ENCODE results near the gene STARD3.
A peak's percentile ranks its signal among the peaks of the same experiment; 100 is the strongest.

Gene STARD3

GRCh38 chr17:39628655-39629493 lies 8.1 kb upstream of the STARD3 start:
- Histone ChIP-seq H3K27me3 (ENCODE audit: control insufficient read depth in 2 of 2, insufficient read depth in 2 of 2, low read length in 2 of 2) (peaks cover 0 to 10% of the 10 kb centered on the region in 2 donors), H3K36me3 (ENCODE audit: control insufficient read depth in 2 of 2, insufficient read depth in 2 of 2, low read length in 2 of 2) (peaks cover 0 to 3% of the 10 kb centered on the region in 2 donors), H3K9me3 (ENCODE audit: control insufficient read depth in 2 of 2, low read length in 2 of 2) (no peaks in the 10 kb centered on the region), H3K9ac (ENCODE audit: low read depth in 1 of 2, low read length in 2 of 2) (peak overlapping the region; percentile 84 to 99), H3K4me3 (ENCODE audit: low read length in 2 of 2) (peak overlapping the region; percentile 61 to 72), H3K4me1 (ENCODE audit: control insufficient read depth in 2 of 2, insufficient read depth in 2 of 2, low read length in 2 of 2) (peaks cover 51 to 66% of the 10 kb centered on the region in 2 donors), H3K27ac (ENCODE audit: low read depth in 2 of 2, low read length in 2 of 2) (peak overlapping the region; percentile 98 to 99)

GRCh38 chr17:39629494-39629880 lies 7.5 kb upstream of the STARD3 start:
- Histone ChIP-seq H3K9ac (ENCODE audit: low read depth in 1 of 2, low read length in 2 of 2) (peak overlapping the region; percentile 84 to 99), H3K4me1 (ENCODE audit: control insufficient read depth in 2 of 2, insufficient read depth in 2 of 2, low read length in 2 of 2) (peaks cover 56 to 70% of the 10 kb centered on the region in 2 donors), H3K27ac (ENCODE audit: low read depth in 2 of 2, low read length in 2 of 2) (peak overlapping the region; percentile 98 to 99), H3K4me3 (ENCODE audit: low read length in 2 of 2) (peak overlapping the region; percentile 61 to 62), H3K36me3 (ENCODE audit: control insufficient read depth in 2 of 2, insufficient read depth in 2 of 2, low read length in 2 of 2) (peaks cover under 1 to 3% of the 10 kb centered on the region in 2 donors), H3K27me3 (ENCODE audit: control insufficient read depth in 2 of 2, insufficient read depth in 2 of 2, low read length in 2 of 2) (peaks cover 0 to 10% of the 10 kb centered on the region in 2 donors), H3K9me3 (ENCODE audit: control insufficient read depth in 2 of 2, low read length in 2 of 2) (no peaks in the 10 kb centered on the region)

- Histone ChIP-seq H3K27me3 (ENCODE audit: control insufficient read depth in 2 of 2, insufficient read depth in 2 of 2, low read length in 2 of 2) (peaks cover 0 to 10% of the 10 kb centered on the region in 2 donors), H3K9ac (ENCODE audit: low read depth in 1 of 2, low read length in 2 of 2) (peak overlapping the region; percentile 84 to 99), H3K4me3 (ENCODE audit: low read length in 2 of 2) (peak overlapping the region; percentile 61 to 62), H3K27ac (ENCODE audit: low read depth in 2 of 2, low read length in 2 of 2) (peak overlapping the region; percentile 98 to 99), H3K9me3 (ENCODE audit: control insufficient read depth in 2 of 2, low read length in 2 of 2) (no peaks in the 10 kb centered on the region), H3K36me3 (ENCODE audit: control insufficient read depth in 2 of 2, insufficient read depth in 2 of 2, low read length in 2 of 2) (peaks cover 3 to 4% of the 10 kb centered on the region in 2 donors), H3K4me1 (ENCODE audit: control insufficient read depth in 2 of 2, insufficient read depth in 2 of 2, low read length in 2 of 2) (peaks cover 56 to 69% of the 10 kb centered on the region in 2 donors)
These were observed 7.0 kb upstream of the STARD3 start for GRCh38 chr17:39629898-39630297.

- Histone ChIP-seq H3K27me3 (ENCODE audit: control insufficient read depth in 2 of 2, insufficient read depth in 2 of 2, low read length in 2 of 2) (peaks cover 0 to 3% of the 10 kb centered on the region in 2 donors), H3K27ac (ENCODE audit: low read depth in 2 of 2, low read length in 2 of 2) (peak overlapping the region; percentile 98 to 99), H3K9me3 (ENCODE audit: control insufficient read depth in 2 of 2, low read length in 2 of 2) (no peaks in the 10 kb centered on the region), H3K9ac (ENCODE audit: low read depth in 1 of 2, low read length in 2 of 2) (peak overlapping the region; percentile 69 to 84), H3K36me3 (ENCODE audit: control insufficient read depth in 2 of 2, insufficient read depth in 2 of 2, low read length in 2 of 2) (peaks cover 8 to 10% of the 10 kb centered on the region in 2 donors), H3K4me3 (ENCODE audit: low read length in 2 of 2) (peak overlapping the region; percentile 28 to 59), H3K4me1 (ENCODE audit: control insufficient read depth in 2 of 2, insufficient read depth in 2 of 2, low read length in 2 of 2) (peaks cover 49 to 66% of the 10 kb centered on the region in 2 donors)
These were observed 5.5 kb upstream of the STARD3 start for GRCh38 chr17:39631403-39631802.

GRCh38 chr17:39632153-39632941 lies 4.6 kb upstream of the STARD3 start:
- H3K4me3 ChIP-seq (ENCODE audit: low read length in 2 of 2) = peak overlapping the region; percentile 28 to 59
- peaks cover 0 to 3% of the 10 kb centered on the region in 2 donors for H3K27me3 ChIP-seq (ENCODE audit: control insufficient read depth in 2 of 2, insufficient read depth in 2 of 2, low read length in 2 of 2)
- peaks cover 53 to 66% of the 10 kb centered on the region in 2 donors for H3K4me1 ChIP-seq (ENCODE audit: control insufficient read depth in 2 of 2, insufficient read depth in 2 of 2, low read length in 2 of 2)
- H3K9me3 ChIP-seq (ENCODE audit: control insufficient read depth in 2 of 2, low read length in 2 of 2) = no peaks in the 10 kb centered on the region
- H3K9ac ChIP-seq (ENCODE audit: low read depth in 1 of 2, low read length in 2 of 2) = peak overlapping the region; percentile 69 to 84
- H3K27ac ChIP-seq (ENCODE audit: low read depth in 2 of 2, low read length in 2 of 2) = peak overlapping the region; percentile 98 to 99
- H3K36me3 ChIP-seq (ENCODE audit: control insufficient read depth in 2 of 2, insufficient read depth in 2 of 2, low read length in 2 of 2) = peaks cover 8 to 10% of the 10 kb centered on the region in 2 donors

GRCh38 chr17:39633570-39634183 lies 3.3 kb upstream of the STARD3 start:
- Histone ChIP-seq H3K36me3 (ENCODE audit: control insufficient read depth in 2 of 2, insufficient read depth in 2 of 2, low read length in 2 of 2) (peaks cover 12 to 19% of the 10 kb centered on the region in 2 donors), H3K9me3 (ENCODE audit: control insufficient read depth in 2 of 2, low read length in 2 of 2) (no peaks in the 10 kb centered on the region), H3K4me1 (ENCODE audit: control insufficient read depth in 2 of 2, insufficient read depth in 2 of 2, low read length in 2 of 2) (peaks cover 60 to 75% of the 10 kb centered on the region in 2 donors), H3K9ac (ENCODE audit: low read depth in 1 of 2, low read length in 2 of 2) (peak overlapping the region; percentile 70 to 77), H3K4me3 (ENCODE audit: low read length in 2 of 2) (peak overlapping the region; percentile 48 to 49), H3K27me3 (ENCODE audit: control insufficient read depth in 2 of 2, insufficient read depth in 2 of 2, low read length in 2 of 2) (no peaks in the 10 kb centered on the region), H3K27ac (ENCODE audit: low read depth in 2 of 2, low read length in 2 of 2) (peak overlapping the region; percentile 82 to 99)

GRCh38 chr17:39634384-39634871 lies 2.5 kb upstream of the STARD3 start:
- peak overlapping the region; percentile 82 to 99 for H3K27ac ChIP-seq (ENCODE audit: low read depth in 2 of 2, low read length in 2 of 2)
- no peaks in the 10 kb centered on the region for H3K9me3 ChIP-seq (ENCODE audit: control insufficient read depth in 2 of 2, low read length in 2 of 2)

GRCh38 chr17:39635614-39636176 lies 1.2 kb upstream of the STARD3 start:
- peak overlapping the region in 1 of 2 donors; percentile 91 for H3K9ac ChIP-seq (ENCODE audit: low read depth in 1 of 2, low read length in 2 of 2)
- H3K27ac ChIP-seq (ENCODE audit: low read depth in 2 of 2, low read length in 2 of 2) = peak overlapping the region in 1 of 2 donors; percentile 80

More at GRCh38 chr17:39634384-39634871, 2.5 kb upstream of the STARD3 start:
- no peaks in the 10 kb centered on the region for H3K27me3 ChIP-seq (ENCODE audit: control insufficient read depth in 2 of 2, insufficient read depth in 2 of 2, low read length in 2 of 2)
- H3K4me3 ChIP-seq (ENCODE audit: low read length in 2 of 2) = no peak overlapping the region
- peak overlapping the region; percentile 41 to 77 for H3K9ac ChIP-seq (ENCODE audit: low read depth in 1 of 2, low read length in 2 of 2)
- H3K4me1 ChIP-seq (ENCODE audit: control insufficient read depth in 2 of 2, insufficient read depth in 2 of 2, low read length in 2 of 2) = peaks cover 59 to 72% of the 10 kb centered on the region in 2 donors
- peaks cover 14 to 19% of the 10 kb centered on the region in 2 donors for H3K36me3 ChIP-seq (ENCODE audit: control insufficient read depth in 2 of 2, insufficient read depth in 2 of 2, low read length in 2 of 2)

GRCh38 chr17:39636587-39636926 lies 387 bp upstream of the STARD3 start:
- Histone ChIP-seq H3K27me3 (ENCODE audit: control insufficient read depth in 2 of 2, insufficient read depth in 2 of 2, low read length in 2 of 2) (no peaks in the 10 kb centered on the region), H3K27ac (ENCODE audit: low read depth in 2 of 2, low read length in 2 of 2) (peak overlapping the region; percentile 80 to 87), H3K9ac (ENCODE audit: low read depth in 1 of 2, low read length in 2 of 2) (peak overlapping the region; percentile 90 to 91), H3K36me3 (ENCODE audit: control insufficient read depth in 2 of 2, insufficient read depth in 2 of 2, low read length in 2 of 2) (peaks cover 22 to 24% of the 10 kb centered on the region in 2 donors), H3K4me3 (ENCODE audit: low read length in 2 of 2) (peak overlapping the region; percentile 90 to 93), H3K9me3 (ENCODE audit: control insufficient read depth in 2 of 2, low read length in 2 of 2) (no peaks in the 10 kb centered on the region), H3K4me1 (ENCODE audit: control insufficient read depth in 2 of 2, insufficient read depth in 2 of 2, low read length in 2 of 2) (peaks cover 51 to 62% of the 10 kb centered on the region in 2 donors)

More at GRCh38 chr17:39635614-39636176, 1.2 kb upstream of the STARD3 start:
- H3K36me3 ChIP-seq (ENCODE audit: control insufficient read depth in 2 of 2, insufficient read depth in 2 of 2, low read length in 2 of 2) = peaks cover 19 to 24% of the 10 kb centered on the region in 2 donors
- peaks cover 57 to 70% of the 10 kb centered on the region in 2 donors for H3K4me1 ChIP-seq (ENCODE audit: control insufficient read depth in 2 of 2, insufficient read depth in 2 of 2, low read length in 2 of 2)
- H3K27me3 ChIP-seq (ENCODE audit: control insufficient read depth in 2 of 2, insufficient read depth in 2 of 2, low read length in 2 of 2) = no peaks in the 10 kb centered on the region
- no peak overlapping the region for H3K4me3 ChIP-seq (ENCODE audit: low read length in 2 of 2)
- no peaks in the 10 kb centered on the region for H3K9me3 ChIP-seq (ENCODE audit: control insufficient read depth in 2 of 2, low read length in 2 of 2)

Measured in mucosa of rectum (tissue), 2 donors.